ENCODE data around the gene DEPP1.

DEPP1 gene

DNA sequence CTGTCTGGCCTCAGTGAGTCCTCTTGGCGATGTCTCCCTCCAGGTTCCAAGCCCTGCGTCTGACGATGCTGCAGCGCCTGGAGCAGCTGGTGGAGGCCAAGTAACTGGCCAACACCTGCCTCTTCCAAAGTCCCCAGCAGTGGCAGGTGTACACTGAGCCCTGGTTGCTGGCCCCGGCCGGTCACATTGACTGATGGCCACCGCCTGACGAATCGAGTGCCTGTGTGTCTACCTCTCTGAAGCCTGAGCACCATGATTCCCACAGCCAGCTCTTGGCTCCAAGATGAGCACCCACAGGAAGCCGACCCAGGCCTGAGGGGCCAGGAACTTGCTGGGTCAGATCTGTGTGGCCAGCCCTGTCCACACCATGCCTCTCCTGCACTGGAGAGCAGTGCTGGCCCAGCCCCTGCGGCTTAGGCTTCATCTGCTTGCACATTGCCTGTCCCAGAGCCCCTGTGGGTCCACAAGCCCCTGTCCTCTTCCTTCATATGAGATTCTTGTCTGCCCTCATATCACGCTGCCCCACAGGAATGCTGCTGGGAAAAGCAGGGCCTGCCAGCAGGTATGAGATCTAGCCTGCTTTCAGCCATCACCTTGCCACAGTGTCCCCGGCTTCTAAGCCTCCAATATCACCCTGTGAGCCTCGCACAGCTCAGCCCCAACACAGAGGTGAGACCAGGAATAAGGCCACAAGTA lies 14.8 kb upstream of the DEPP1 start:
- no peak for DNase-seq

DNA sequence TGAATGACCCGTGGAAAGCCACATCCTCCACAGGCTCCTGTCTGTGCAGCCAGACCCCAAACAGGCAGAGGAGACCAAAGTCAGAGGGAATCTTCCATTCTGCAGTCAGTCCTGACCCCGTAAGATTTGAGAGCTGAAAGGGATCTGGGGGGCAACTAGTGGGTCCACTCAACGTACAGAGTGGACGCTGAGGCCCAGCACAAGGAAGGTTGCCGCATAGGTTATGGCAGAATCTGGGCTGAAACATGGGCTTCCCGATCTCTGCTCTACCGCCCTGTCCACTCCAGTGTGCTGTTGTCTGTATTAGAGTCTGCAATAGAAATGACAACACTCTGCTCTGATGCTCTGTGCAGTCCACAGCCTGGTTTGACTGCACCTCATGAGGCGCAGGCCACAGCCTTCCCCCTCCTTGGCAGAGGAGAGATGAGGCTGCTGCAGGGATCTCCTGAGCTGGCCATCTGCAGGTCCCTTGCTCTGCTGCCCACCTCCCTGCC lies 14.2 kb upstream of the DEPP1 start:
- DNase-seq, result no peak

DNA sequence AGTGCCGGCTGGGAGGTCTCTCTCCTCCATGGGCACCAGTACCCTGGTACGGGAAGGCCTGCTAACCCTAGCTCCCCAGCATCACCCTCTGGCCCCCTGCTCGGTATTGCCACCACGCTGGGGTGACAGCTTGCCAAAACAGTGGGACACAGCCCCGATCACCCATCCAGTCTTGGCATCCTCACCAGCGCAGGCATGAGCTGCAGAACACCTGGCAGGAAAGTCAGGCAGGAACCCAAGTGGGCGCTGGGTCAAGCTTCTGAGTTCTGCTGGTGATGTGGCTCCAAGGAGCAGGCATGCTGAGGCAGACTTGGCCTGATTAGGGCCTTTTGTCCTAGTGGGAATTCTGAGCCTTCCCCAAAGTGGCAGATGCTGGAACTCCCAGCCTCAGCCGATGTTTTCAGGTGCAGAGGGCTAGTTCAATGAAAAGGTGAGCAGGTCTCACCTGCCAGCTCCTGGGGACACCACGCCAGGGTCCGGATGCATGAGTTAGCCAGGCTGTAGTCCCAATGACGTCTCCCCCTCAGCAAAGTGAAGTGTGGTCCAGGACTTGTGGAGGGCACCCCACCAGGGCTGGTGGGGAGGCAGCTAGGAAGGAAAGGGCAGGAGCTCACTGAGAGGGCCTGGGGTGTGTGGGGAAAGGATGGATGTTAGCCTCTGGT lies 13.6 kb upstream of the DEPP1 start:
- no peak for DNase-seq

DNA sequence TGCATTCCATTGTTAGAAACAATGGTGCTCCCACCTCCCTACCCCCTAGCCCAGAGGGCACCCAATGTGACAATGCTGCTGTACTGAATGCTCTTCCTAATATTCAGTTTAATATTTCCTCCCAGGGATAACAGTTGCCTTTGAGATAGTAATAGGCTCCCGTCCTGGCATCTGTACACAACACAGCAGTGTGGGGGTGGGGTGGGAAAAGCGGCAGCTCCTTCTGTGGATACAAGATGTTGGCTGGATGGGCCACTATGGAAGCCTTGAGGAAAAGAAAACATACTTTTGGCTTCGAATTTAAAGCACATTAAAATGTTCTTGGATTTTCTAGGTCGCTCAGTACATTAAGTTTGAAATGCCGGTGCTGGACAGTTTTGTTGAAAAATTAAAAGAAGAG lies 13.0 kb upstream of the DEPP1 start:
- DNase-seq, result no peak

DNA sequence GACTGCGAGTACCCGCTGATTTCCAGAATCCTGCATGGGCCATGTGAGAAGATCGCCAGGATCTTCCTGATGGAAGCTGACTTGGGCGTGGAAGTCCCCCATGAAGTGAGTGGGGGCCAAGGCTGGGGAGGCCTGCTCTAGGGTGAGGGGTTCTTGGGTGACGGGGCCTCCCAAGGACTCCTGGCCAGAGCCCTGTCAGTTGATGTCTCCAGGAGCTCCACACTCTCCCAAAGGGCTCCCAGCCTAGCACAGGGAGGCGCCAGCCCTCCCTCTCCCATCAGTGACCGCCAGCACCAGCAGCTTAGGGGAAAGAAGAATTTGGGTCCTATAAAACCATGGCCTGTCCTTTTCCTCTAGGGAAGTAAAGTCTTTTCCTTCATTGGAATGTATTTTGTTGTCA lies 12.4 kb upstream of the DEPP1 start:
- DNase-seq, result no peak

DNA sequence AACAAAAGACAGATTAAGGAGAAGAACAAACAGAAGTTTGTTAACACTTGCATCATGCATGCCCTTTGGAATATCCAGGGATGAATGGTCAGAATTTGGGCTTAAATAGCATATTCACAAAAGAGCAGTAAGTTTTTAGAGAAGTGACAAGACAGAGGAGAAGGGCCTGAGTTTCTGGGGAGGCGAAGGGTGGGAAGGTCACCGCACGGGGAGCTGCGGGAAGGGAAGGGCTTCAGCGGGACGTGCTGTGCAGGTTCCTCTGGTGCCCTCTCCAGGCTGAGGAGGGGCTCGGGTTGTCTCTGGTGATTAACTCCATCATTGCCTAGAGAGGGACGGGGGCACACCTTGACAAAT lies 11.7 kb upstream of the DEPP1 start:
- DNase-seq, result no peak

DNA sequence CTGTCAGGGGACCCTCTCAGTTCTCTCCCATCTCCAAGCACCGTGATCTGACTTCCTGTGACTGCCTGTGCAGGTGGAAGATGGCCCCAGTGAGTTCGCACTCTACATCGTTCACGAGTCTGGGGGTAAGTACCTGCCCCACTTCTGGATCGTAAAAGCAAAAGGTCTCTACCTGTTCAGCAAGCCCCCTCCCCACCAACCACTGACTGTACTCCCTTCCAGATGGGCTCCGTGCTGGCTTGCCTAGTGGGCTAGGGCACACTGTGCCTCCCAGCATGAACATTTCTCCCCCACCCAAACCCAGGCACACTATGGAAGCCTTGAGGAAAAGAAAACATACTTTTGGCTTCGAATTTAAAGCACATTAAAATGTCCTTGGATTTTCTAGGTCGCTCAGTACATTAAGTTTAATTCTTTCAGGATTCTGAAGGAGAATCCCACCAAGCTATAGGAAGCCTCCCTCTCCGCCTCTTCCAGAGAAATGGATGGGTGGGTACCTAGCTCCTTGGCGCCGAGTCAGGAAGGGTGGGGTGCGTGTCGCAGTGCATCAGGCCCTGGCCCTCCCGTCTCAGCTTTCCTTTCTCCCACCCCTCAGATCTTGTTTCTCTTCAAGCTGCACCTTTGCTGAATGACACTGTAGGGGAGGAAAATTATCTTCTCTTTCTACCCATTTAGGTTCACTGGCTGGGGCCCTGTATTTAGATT lies 11.1 kb upstream of the DEPP1 start:
- DNase-seq, result no peak

DNA sequence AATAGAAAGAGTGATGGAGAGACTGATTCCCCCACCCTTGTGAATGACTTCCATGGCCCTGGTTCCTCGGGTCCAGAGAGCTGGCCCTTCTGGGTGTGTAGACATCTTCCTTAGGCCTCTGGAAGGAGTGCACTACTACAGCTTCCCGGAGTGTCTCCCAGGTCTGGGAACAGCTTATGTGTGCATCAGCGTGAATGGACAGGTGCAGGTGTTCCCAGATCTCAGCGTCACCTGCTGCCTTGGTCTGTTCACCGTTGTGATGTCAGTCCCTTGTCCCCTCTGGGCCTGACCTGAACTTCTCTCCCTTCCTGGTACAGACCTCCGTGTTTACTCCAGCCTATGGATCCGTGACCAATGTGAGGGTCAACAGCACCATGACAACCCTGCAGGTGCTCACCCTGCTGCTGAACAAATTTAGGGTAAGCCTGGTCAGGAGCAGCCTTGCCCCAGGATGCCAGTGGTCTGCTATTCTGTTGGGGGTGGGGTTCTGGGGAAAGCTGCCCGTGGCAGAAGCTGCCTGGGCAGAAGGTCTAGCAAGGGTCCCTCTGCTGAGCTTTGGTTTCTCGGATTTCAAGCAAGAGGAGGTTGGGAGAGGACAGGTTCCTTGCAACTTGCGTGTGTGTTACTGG lies 10.5 kb upstream of the DEPP1 start:
- no peak for DNase-seq

DNA sequence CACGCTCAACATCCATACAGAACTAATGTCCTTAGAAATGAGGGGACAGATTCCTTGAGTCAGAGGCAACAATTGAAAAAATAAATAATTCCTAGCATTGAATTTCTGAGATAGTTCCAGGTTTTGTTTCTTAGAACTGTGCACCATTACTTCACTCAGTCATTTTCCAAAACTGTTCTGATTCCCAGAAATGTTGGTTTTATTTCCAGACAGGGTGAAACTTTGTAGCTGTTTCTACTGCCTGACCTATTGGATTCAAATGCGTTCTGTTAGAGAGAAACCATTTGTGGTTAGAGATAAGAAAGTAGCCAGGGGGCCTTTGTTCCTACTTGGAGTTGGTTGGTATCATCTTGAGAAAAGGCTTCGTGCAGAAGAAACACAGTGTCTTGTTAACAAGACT lies 8.1 kb upstream of the DEPP1 start:
- DNase-seq, result no peak

DNA sequence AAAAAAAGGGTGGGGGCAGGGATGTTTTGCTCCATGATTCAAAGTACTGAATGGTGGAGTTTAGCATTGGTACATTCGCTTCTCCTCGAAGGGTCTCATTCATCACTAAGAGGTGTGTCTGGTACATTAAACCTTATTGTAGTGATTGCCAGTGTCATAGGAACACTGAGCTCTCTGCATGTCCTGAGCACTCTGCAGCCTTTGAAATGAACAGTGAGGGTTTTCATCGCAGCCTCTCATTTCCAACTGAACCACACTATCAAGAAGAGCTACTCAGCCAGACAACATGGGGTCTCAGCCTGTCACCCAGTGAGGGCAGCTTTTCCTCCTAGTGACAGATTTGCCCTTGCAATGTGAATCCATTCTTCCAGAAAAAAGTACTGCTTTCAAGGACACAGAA lies 7.6 kb upstream of the DEPP1 start:
- DNase-seq, result no peak

DNA sequence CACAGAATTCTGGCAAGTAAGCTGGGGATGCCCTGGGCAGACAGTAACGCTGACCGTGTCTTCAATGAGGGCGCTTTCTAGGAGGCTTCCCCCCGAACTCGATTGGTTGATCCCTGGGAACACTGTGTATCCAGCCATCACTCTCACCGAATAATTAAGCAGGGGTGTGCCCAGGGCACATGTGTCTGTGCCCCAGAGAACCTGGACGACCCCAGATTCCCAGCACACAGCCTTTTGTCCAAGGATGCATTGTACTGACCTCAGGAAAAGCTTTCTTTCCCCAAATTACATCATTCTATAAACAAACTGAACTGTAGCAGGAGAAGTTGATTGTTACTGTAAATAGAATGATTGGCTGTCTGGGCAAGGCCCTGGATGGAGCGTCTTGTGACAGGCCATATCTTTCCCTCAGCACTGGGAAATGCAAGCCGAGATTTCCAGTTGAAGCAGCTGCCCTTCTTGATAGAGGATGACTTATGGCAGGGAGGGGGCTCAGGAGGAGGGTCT lies 6.6 kb upstream of the DEPP1 start:
- DNase-seq, result no peak

DNA sequence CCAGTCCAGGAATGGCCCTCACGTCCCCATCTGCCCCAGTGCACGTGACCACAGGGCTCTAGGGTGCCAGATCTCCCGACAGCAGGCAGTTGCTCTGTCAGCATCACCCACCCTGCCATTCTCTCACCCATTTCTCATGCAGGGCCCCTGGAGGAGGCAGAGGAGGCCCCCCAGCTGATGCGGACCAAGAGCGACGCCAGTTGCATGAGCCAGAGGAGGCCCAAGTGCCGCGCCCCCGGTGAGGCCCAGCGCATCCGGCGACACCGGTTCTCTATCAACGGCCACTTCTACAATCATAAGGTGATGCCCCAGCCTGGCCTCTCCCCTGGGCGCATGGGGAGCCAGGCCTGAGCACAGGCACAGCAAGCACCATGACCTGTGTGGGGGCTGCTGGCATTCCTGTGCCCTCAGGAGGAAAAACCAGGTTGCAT lies 6.1 kb upstream of the DEPP1 start:
- no peak for DNase-seq

DNA sequence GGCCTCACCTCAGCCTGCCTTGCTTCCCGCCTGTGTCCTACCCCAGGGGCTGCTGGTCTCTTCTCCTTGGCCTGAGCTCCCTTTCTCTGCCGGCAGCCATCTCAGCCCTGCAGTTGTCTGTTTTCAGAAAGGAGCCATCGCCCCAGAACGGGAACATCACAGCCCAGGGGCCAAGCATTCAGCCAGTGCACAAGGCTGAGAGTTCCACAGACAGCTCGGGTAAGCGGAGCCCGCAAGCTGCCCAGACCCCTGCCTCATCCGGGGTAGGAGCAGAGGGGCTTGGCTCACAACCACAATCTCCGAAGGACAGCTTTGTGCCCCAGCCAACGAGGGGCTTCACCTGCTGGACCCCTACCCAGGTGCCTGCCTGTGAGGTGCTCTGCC lies 5.3 kb upstream of the DEPP1 start:
- DNase-seq, result no peak

DNA sequence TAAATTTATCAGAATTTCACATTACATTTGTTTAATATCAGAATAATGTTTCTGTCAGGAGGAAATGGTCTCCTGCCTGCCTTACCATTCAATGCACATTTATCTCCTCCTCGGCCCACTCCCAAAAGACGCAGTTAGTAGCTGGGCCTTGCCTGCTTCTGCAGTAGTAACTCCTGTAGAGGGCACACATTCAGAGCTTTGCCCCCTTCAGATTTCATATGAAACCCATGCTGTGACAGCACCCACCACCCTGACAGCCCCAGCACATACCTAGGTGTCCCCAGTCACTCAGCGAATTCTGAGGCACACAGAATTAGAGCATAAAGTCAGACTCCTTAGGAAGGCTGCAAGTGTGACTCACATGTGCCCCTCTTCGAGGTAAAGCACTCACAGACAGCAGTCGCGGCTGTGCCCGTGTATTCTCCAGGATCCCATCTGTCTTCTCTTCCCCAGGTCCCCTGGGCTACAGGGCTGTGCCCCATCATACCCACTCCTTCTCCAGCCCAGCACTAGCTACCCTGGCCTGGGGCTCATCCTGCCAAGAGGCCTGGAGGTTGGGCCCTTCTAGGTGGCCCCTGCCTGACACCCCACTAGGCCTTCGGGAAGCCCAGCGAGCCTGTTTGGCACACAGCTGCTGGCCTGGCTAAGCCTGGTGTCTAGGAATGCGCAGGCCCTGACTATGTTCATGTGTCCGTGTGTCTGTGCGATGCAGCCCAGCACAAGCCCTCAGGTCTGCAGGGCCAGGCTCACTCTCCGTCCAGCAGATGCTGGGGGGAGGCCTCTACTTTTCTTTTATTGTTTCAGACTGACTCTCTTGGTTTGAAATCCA lies 4.7 kb upstream of the DEPP1 start:
- no peak for DNase-seq

DNA sequence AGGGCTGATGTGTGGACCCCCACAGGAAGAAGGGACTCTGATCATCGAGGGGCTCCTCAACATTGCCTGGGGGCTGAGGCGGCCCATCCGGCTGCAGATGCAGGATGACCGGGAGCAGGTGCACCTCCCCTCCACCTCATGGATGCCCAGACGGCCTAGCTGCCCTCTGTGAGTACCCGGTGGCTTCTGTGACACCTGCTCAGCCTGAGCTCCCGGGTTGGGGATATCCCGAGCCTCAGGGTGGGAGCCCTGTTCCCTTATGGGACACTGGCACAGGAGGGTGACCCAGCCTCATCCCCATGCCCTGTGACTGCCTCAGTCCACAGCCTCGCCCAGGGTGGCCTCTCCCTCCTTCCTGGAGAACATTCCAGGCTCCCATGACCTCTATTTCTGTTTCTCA lies 3.9 kb upstream of the DEPP1 start:
- no peak for DNase-seq

DNA sequence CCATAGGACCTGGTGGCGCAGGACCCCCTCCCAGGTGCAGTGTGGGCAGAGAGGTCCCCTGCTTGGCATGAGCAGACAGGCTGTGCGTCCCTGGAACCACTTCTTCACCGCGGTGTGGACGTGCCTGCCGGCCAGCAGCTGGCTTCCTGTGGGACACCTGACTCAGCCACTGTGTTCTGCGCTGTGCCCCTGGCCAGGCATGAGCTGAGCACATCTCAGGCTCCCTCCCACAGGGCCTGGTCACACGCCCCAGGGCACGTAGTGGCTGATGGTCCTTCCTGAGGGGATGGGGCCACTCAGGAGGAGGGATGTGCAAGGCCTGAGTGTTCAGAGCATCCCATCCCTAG lies 3.5 kb upstream of the DEPP1 start:
- DNase-seq, result no peak

DNA sequence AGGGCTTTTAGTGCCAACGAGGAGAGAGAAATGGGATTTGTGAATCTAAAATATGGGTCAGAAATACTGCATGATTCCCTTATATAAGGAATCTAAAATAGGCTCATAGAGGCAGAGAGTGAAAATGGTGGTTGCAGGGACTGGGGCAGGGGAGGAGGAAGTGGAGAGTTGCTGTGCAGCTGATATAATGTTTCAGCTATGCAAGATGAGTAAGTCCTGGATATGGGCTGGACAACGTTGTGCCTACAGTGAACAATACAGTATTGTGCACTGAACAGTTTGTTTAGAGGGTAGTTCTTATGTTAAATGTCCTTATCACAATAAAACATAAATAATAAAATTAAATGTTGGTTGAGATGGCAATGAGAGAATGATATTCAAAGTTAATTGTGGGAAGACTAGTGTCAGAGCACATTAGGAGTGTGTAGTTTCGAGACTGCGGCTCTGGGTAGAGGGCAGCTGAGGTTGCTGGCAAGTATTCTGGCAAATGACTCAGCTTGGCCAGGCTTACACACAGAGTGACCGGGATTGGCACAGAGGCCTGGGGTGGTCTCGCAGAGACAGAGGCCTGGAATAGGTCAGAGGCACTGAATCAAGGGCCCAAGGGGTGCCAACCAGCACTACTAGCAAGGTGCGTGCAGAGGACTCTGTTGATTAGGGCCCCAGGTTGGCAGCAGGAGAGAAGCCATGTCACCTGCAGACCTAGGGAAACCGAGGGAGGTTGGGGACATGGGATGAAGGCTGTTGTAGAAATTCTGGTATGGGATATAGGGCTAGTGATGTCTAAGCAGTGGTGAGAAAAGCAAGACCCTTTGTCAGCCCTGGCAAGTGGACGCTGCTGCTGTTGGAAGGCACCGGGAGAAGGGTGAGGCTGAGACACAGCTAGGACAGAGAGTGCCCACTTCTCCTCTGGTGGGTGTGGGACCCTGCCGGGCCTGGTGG lies 2.8 kb upstream of the DEPP1 start:
- DNase-seq, result no peak

DNA sequence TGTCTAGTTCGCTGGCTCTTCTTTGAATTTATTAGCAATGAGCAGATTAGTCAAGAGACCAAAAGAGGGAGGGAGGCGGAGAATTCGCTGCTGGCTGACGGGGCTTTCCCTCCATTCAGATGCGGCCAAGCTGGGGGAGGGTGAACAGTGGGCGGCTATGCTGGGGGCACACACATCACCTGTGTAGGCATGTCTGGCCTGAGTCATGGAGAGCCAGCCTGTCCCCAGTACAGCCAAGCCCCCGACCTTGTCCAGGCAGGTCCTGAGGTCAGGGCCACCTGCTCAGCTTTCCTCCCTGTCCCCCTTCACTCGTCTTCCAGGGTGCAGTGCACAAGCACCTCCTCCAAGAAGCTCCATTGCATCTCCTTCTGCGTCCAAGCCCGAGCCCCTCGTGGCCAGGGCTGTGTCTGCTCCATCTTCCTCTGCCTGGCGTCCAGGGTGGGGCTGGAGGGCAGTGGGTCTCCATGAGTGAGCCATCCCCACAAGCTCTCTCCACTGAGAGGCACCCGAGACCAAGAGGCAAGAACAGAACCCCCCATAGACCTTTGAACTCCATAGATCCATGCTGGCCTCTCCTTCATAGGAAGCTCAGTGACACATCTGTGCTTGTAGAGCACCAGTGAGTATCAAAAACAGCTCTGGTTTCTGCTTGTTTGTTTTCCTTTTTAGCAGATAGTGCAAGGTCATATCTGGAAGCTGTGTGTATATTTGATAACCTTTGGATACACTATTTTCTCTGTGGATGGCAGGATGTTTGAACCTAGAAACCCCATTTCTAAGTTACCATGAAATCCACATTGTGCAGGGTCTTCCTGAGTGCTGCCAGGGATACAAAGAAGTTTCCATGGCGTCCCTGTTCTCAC lies 1.9 kb upstream of the DEPP1 start:
- no peak for DNase-seq

DNA sequence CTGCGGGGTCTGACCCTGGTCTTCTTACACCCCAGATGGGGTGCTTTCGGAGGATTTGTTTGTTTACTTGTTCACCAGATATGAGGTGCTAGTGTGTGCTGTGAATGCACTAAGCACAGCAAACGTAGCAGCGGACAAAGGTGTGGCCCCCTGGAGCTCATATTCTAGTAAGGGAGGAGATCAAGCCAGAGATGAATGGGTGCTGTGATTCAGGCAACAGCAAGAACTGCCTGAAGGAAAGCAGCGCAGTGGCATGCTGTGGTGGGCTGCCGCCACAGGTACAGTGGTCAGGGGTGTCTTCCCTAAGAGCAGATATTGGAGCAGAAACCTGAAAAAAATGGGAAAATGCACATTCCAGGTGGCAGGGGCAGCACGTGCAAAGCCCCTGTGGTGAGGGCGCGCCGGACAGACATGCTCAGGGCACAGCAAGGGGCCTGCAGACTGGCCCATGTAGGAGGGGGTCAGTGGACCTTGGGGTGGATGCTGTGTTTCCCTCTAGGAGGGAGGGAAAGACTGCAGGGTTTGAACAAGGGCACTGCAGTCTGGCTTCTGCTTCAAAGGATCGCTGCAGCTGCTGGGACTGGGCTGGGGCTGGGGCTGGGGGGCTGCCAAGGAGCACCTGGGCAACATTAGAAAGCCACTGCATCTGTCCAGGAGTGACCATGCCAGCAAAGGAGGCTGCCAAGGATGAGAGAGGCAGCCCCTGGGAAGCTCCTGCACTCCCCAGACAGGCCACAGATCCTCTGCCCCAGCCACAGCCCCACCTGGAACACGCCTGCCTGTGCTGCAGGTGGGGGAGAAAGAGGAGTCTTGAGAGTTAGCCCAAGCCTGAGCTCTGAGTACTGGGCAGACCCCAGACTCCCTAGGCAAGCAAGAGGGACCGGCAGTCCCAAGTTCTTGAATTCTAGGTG lies 927 bp upstream of the DEPP1 start:
- no peak for DNase-seq

DNA sequence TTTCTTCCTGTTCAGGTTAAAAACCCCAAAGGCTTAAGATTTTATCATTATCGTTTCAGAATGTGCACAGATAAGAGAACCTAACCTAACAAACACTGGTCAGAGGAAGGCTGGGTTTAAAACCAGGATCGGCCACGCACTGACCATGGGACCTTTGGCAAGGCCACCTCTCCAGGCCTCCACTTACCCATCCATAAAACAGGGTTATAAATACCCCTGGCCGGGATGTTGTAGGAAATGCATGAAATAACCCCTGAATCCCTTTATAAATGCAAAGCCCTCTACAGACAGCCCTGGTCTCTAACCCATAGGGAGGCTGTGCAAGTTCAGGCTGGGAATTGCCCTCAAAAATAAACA lies 418 bp downstream of the DEPP1 start:
- DNase-seq, result no peak
